DND-41 (cell line): ENCODE results near the gene TYW1.
"Not testable (repeated sequence)": the region's sequence is repeated elsewhere in the genome, so short reads cannot be mapped to it uniquely, and the experiment has no call there.

Experiments
- ATAC-seq: fragments of 200-7000 bp; cut with Tn5 transposase; 3 replicates; pipeline ENCODE4 v1.9.1; 2021; ENCODE audit warnings: low read depth; ENCODE audit not compliant: insufficient read depth
- DNase-seq: peaks from one replicate; pipeline ENCODE4 v3.0.0-alpha.2; 2020
- H2AFZ ChIP-seq: 2 replicates; pipeline ENCODE4 v1.6.0; 2012; ENCODE audit warnings: low read depth, low read length
- H3K27ac ChIP-seq: 2 replicates; pipeline ENCODE4 v1.5.1; 2012; ENCODE audit warnings: low read length, inconsistent platforms
- H3K27me3 ChIP-seq: fragments of 200-600 bp; sonication (generic); 2 replicates; pipeline ENCODE4 v1.6.0; 2012; ENCODE audit warnings: low read length, mild to moderate bottlenecking, inconsistent platforms; ENCODE audit not compliant: insufficient read depth, poor library complexity
- H3K36me3 ChIP-seq: 2 replicates; pipeline ENCODE4 v1.5.1; 2012; ENCODE audit warnings: low read length, inconsistent platforms; ENCODE audit not compliant: insufficient read depth
- H3K4me1 ChIP-seq: 2 replicates; pipeline ENCODE4 v1.5.1; 2012; ENCODE audit warnings: mild to moderate bottlenecking, low read length; ENCODE audit not compliant: insufficient read depth
- H3K4me2 ChIP-seq: 2 replicates; pipeline ENCODE4 v1.6.0; 2012; ENCODE audit warnings: mild to moderate bottlenecking, moderate library complexity, low read length, inconsistent platforms; ENCODE audit not compliant: insufficient read depth
- H3K4me3 ChIP-seq, 2 experiments: fragments of 200-600 bp in 1 of 2; shearing (Covaris generic) in 1 of 2; 2 replicates each; pipeline ENCODE4 v1.5.1; 2012 to 2016; ENCODE audit warnings: inconsistent platforms in 2 of 2, low read length in 2 of 2, mild to moderate bottlenecking in 2 of 2, low read depth in 1 of 2, moderate library complexity in 1 of 2
- H3K79me2 ChIP-seq: 2 replicates; pipeline ENCODE4 v1.6.0; 2012; ENCODE audit warnings: low read length, inconsistent platforms; ENCODE audit not compliant: insufficient read depth
- H3K9ac ChIP-seq: 2 replicates; pipeline ENCODE4 v1.6.0; 2012; ENCODE audit warnings: low read depth, mild to moderate bottlenecking, inconsistent platforms, low read length, moderate library complexity
- H3K9me3 ChIP-seq: 2 replicates; pipeline ENCODE4 v1.5.1; 2012; ENCODE audit warnings: low read length, moderate library complexity, mild to moderate bottlenecking, inconsistent platforms; ENCODE audit not compliant: insufficient read depth, severe bottlenecking
- H4K20me1 ChIP-seq: 2 replicates; pipeline ENCODE4 v1.6.0; 2012; ENCODE audit warnings: low read length; ENCODE audit not compliant: insufficient read depth
- EZH2 ChIP-seq: IDR thresholded peaks from 3 replicates; pipeline ENCODE4 v1.6.1; 2012; ENCODE audit warnings: borderline replicate concordance, low read depth, mild to moderate bottlenecking, moderate library complexity, low read length, inconsistent platforms; ENCODE audit not compliant: severe bottlenecking
- TF ChIP-seq, protein P1 (sequence below): IDR thresholded peaks from 2 replicates; pipeline ENCODE4 v1.5.1; 2012; ENCODE audit warnings: borderline replicate concordance, low read length, moderate library complexity, mild to moderate bottlenecking; ENCODE audit not compliant: poor library complexity, severe bottlenecking; ENCODE audit errors: extremely low read depth

TYW1 gene

DNA sequence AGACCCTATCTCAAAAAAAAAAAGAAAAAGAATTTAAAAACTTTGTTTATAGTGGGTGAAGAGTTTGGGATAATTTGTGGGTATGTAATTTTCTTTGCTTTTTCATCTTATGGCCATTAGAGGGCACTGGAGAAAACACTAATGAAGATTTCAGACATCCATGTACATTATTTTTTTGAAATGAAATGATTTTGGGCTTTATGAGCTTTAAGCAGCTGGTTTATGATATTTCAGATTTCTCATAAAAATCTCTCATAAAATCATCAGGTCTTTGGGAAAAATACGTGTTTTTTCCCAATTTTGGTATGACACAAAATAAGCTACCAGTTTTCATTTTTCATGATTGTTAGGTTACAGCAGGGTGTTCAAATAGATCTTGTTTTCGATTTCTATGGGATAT lies 44.2 kb downstream of the TYW1 start:
- not testable (repeated sequence) for H2AFZ ChIP-seq, H3K4me2 ChIP-seq, H3K27ac ChIP-seq, H3K36me3 ChIP-seq, H3K4me1 ChIP-seq, H3K9me3 ChIP-seq, H3K4me3 ChIP-seq, H4K20me1 ChIP-seq, H3K79me2 ChIP-seq, H3K27me3 ChIP-seq, DNase-seq, H3K9ac ChIP-seq, ATAC-seq
- TF ChIP-seq, protein P1, sequence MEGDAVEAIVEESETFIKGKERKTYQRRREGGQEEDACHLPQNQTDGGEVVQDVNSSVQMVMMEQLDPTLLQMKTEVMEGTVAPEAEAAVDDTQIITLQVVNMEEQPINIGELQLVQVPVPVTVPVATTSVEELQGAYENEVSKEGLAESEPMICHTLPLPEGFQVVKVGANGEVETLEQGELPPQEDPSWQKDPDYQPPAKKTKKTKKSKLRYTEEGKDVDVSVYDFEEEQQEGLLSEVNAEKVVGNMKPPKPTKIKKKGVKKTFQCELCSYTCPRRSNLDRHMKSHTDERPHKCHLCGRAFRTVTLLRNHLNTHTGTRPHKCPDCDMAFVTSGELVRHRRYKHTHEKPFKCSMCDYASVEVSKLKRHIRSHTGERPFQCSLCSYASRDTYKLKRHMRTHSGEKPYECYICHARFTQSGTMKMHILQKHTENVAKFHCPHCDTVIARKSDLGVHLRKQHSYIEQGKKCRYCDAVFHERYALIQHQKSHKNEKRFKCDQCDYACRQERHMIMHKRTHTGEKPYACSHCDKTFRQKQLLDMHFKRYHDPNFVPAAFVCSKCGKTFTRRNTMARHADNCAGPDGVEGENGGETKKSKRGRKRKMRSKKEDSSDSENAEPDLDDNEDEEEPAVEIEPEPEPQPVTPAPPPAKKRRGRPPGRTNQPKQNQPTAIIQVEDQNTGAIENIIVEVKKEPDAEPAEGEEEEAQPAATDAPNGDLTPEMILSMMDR: peak; percentile 48

DNA sequence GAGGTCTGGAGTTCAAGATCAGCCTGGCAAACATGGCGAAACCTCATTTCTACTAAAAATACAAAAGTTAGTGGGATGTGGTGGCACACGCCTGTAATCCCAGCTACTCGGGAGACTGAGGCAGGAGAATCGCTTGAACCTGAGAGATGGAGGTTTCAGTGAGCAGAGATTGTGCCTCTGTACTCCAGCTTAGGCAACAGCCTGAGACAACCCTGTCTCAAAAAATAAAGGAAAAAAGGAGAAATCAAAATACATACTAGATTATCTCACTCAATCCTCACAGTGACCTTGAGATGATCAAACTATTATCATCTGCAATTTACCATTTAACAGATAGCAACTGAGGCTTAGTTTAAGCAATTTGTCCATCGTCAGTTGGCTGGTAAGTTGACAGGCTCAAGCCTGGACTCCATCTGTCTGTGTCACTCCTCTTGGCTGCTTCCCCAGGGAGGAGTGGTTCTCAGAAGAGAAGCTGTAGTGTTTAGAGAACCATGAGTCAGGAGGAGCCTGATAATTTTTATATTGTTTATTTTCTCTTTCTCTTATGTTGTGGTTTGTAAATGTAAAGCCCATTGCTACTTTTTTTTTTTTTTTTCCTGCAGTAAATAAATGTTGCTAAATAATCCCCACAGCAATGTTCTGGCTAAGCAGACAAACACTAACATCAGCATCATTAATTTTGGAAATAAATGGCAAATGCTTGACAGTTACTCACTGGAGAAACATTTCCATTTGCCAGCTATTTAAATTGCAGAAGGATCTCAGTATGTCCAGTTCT lies 46.3 kb downstream of the TYW1 start:
- H3K79me2 ChIP-seq, H4K20me1 ChIP-seq, H3K4me1 ChIP-seq, H3K27ac ChIP-seq, H3K4me2 ChIP-seq, DNase-seq, H3K36me3 ChIP-seq, H3K4me3 ChIP-seq, H2AFZ ChIP-seq, ATAC-seq, H3K27me3 ChIP-seq, H3K9me3 ChIP-seq, H3K9ac ChIP-seq: not testable (repeated sequence)

DNA sequence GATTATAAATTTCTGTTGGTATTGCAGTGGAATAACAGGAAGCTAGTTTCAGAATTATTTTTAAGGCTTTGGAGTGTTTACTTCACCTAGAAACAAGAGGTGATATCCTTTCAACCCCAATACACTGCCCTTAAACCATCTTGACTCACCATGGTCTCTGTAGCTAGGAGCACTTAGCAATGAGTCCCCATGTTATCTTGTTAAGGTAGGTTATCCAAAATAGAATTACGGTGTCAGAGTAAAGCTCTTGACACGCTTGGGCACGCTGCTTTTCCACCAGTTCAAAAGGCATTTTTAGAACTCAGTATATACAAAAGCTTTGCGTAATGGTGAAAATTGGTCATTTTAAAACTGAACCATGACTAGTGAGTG lies 46.9 kb downstream of the TYW1 start:
- H4K20me1 ChIP-seq, H3K9me3 ChIP-seq, H3K79me2 ChIP-seq, DNase-seq, H3K27me3 ChIP-seq, ATAC-seq, H3K4me2 ChIP-seq, H3K4me3 ChIP-seq, H2AFZ ChIP-seq, H3K36me3 ChIP-seq, H3K4me1 ChIP-seq, H3K27ac ChIP-seq, H3K9ac ChIP-seq: not testable (repeated sequence)

DNA sequence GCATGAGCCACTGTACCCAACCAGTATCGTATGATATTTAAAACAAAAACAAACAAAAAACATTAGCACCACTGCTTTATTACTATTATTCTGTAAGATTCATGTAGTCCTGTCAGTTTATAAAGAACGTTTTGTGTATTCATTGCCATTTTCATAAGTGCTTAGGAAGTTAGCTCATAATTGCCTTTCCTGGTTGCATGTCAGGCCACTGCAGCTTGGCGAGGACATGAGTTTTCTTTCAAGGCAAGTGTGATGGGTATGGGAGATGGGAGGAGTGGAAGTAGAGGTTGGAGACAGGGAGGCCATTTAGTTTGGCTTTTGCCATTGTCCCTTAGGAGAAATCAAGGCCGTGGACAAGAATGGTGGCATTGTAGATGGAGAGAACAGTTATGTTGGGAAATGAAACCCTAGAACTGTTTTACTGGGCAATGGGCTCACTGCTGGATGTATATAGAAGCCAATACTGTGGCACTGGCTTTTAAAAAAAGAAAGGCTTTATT lies 48.9 kb downstream of the TYW1 start:
- DNase-seq (no peak), ATAC-seq (no peak)
- H3K79me2 ChIP-seq: no peaks in the 10 kb centered on the region
- no peaks in the 10 kb centered on the region for H3K27me3 ChIP-seq
- no peak overlapping the region for H2AFZ ChIP-seq
- TF ChIP-seq, protein P1: no peak
- no peak for TF ChIP-seq EZH2
- H3K27ac ChIP-seq: no peak overlapping the region
- H3K4me3 ChIP-seq: no peak overlapping the region
- H4K20me1 ChIP-seq: no peaks in the 10 kb centered on the region
- H3K9me3 ChIP-seq: no peaks in the 10 kb centered on the region
- H3K4me2 ChIP-seq: no peak overlapping the region
- H3K36me3 ChIP-seq: peaks cover 13% of the 10 kb centered on the region; the same call in 1 of the 2 replicates
- no peaks in the 10 kb centered on the region for H3K4me1 ChIP-seq
- H3K9ac ChIP-seq: no peak overlapping the region

DNA sequence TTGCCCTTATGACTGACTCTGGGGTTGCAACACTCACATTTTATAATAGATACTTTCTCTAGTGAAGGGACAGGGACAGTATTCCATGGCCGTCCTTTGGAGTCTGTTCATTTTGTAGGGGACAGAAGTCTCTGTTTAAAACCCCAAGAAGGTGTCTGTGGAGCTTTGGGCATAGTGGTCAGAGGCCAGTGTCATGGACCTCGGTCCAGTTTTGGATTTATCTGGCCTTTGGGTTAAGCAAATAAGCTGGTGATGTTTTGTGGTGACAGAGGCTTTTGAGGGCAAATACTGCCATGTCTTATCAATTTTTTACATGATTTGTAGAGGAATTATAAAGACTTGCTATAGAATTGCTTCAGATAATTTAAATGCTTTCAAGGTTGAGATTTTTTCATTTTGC lies 50.2 kb downstream of the TYW1 start:
- H3K4me1 ChIP-seq, H3K4me3 ChIP-seq, DNase-seq, H4K20me1 ChIP-seq, H3K27me3 ChIP-seq, ATAC-seq, H3K79me2 ChIP-seq, H2AFZ ChIP-seq, H3K4me2 ChIP-seq, H3K27ac ChIP-seq, H3K9me3 ChIP-seq, H3K9ac ChIP-seq: not testable (repeated sequence)
- peaks cover 15% of the 10 kb centered on the region; the same call in 1 of the 2 replicates for H3K36me3 ChIP-seq

DNA sequence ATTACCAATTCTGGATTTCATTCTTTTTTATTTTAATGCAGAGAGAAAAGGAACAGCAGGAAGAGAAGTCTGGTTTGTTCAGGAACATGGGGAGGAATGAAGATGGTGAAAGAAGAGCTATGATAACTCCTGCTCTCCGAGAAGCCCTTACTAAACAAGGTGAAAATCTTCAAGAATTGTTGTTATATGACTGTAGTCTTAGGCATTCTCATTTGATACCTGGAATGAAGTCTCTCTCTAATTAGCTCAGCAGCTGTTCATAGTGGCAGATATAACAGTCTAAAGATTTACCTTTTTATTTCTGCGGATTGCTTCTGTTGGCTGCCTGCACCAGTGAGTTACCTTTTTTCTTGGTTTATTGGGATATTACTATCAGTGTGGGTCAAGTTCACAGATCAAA lies 53.3 kb downstream of the TYW1 start:
- not testable (repeated sequence) for H3K4me1 ChIP-seq, DNase-seq, H3K27ac ChIP-seq, H3K9me3 ChIP-seq, ATAC-seq, H3K4me3 ChIP-seq, H3K27me3 ChIP-seq, H3K9ac ChIP-seq, H3K4me2 ChIP-seq, H4K20me1 ChIP-seq, H2AFZ ChIP-seq, H3K79me2 ChIP-seq
- peaks cover 17% of the 10 kb centered on the region; the same call in 1 of the 2 replicates for H3K36me3 ChIP-seq
